PC-3 (cell line): ENCODE results near the gene MRAP. TPM values are rescaled to one million over a fixed set of nuclear protein-coding genes. Genes with fewer than 3 reads are reported as not detected.

ENCODE experiments used
- ATAC-seq: fragments of 200-7000 bp; cut with Tn5 transposase; 2 replicates; pipeline ENCODE4 v1.9.1; 2020; ENCODE audit warnings: mild to moderate bottlenecking, moderate library complexity
- BruUV-seq: library from RNA; stranded (reverse); fragments of 400-500 nt; replicated peaks from 2 replicates; lab custom pipeline; 2021; lab: Mats Ljungman, UMichigan
- CTCF ChIA-PET: fragments of 300-600 bp; sonication (Branson Sonifier 250); formaldehyde crosslinking; loops from one replicate; lab custom pipeline; 2022; ENCODE audit warnings: antibody characterized with exemption; lab: Charles Lee
- POLR2A ChIA-PET: fragments of 300-600 bp; sonication (Branson Sonifier 250); formaldehyde crosslinking; loops from one replicate; lab custom pipeline; 2022; ENCODE audit warnings: antibody characterized with exemption; ENCODE audit not compliant: unreplicated experiment; lab: Charles Lee
- DNase-seq: peaks from one replicate; pipeline ENCODE4 v3.0.0-alpha.2; 2015
- H2AFZ ChIP-seq: fragments of 300-600 bp; sonication (generic); 2 replicates; pipeline ENCODE4 v1.6.0; 2016; ENCODE audit warnings: antibody characterized with exemption, low read length
- H3F3A ChIP-seq: fragments of 300-600 bp; sonication (generic); one replicate; pipeline ENCODE4 v1.6.0; 2017; ENCODE audit warnings: antibody characterized with exemption, low read length, control low read depth, mild to moderate bottlenecking; ENCODE audit not compliant: unreplicated experiment
- H3K27ac ChIP-seq: fragments of 300-600 bp; sonication (generic); 2 replicates; pipeline ENCODE4 v1.5.1; 2016; ENCODE audit warnings: mild to moderate bottlenecking, low read length
- H3K27me3 ChIP-seq: fragments of 300-600 bp; sonication (generic); 2 replicates; pipeline ENCODE4 v1.6.1; 2016; ENCODE audit warnings: low read length, mixed read lengths
- H3K36me3 ChIP-seq: fragments of 300-600 bp; sonication (generic); 2 replicates; pipeline ENCODE4 v1.6.1; 2016; ENCODE audit warnings: low read depth, mixed run types, low read length, mixed read lengths
- H3K4me1 ChIP-seq: fragments of 300-600 bp; sonication (generic); 2 replicates; pipeline ENCODE4 v1.5.1; 2016; ENCODE audit warnings: low read length; ENCODE audit not compliant: insufficient read depth
- H3K4me2 ChIP-seq: fragments of 300-600 bp; sonication (generic); 2 replicates; pipeline ENCODE4 v1.6.0; 2016; ENCODE audit warnings: low read length
- H3K4me3 ChIP-seq: fragments of 300-600 bp; sonication (generic); 2 replicates; pipeline ENCODE4 v1.5.1; 2016; ENCODE audit warnings: mild to moderate bottlenecking, low read length, mixed read lengths
- H3K79me2 ChIP-seq: fragments of 300-600 bp; sonication (generic); 2 replicates; pipeline ENCODE4 v1.6.1; 2017; ENCODE audit warnings: low read length, mixed read lengths
- H3K9ac ChIP-seq: fragments of 300-600 bp; sonication (generic); 2 replicates; pipeline ENCODE4 v1.6.0; 2016; ENCODE audit warnings: mild to moderate bottlenecking, low read length
- H3K9me2 ChIP-seq: fragments of 300-600 bp; sonication (generic); replicated peaks from 2 replicates; pipeline ENCODE4 v1.6.1; 2016; ENCODE audit warnings: mixed run types, low read length, mixed read lengths
- H3K9me3 ChIP-seq: fragments of 300-600 bp; sonication (generic); 2 replicates; pipeline ENCODE4 v1.6.1; 2016; ENCODE audit warnings: low read length, mixed read lengths
- H4K20me1 ChIP-seq: fragments of 300-600 bp; sonication (generic); 2 replicates; pipeline ENCODE4 v1.6.1; 2016; ENCODE audit warnings: low read length, mixed read lengths
- CTCF ChIP-seq: fragments of 300-600 bp; sonication (generic); conservative IDR thresholded peaks from 2 replicates; pipeline ENCODE4 v1.5.1; 2017; ENCODE audit warnings: antibody characterized with exemption, low read depth, mild to moderate bottlenecking, low read length
- EZH2 ChIP-seq: fragments of 300-600 bp; sonication (generic); IDR thresholded peaks from one replicate; pipeline ENCODE4 v1.6.1; 2017; ENCODE audit warnings: antibody characterized with exemption, mild to moderate bottlenecking, low read length; ENCODE audit not compliant: unreplicated experiment
- EZH2phosphoT487 ChIP-seq: fragments of 300-600 bp; sonication (generic); IDR thresholded peaks from 2 replicates; pipeline ENCODE4 v1.6.1; 2018; ENCODE audit warnings: mild to moderate bottlenecking, antibody characterized with exemption, low read length, borderline replicate concordance
- intact Hi-C: fragments of 100-400 bp; cut with micrococcal nuclease; formaldehyde crosslinking; loops from 2 replicates; pipeline ENCODE4 v1.9.0; 2023
- total RNA-seq: library from RNA; depleted of rRNA; stranded (reverse); fragments of >200 nt; gene quantifications from 2 replicates; pipeline ENCODE4 v1.2.3, GENCODE V29; 2014

The MRAP gene
- total RNA-seq, 1 experiment from 2014 or later: not detected

GRCh38 chr21:32330784-32331311 lies 32.2 kb downstream of the MRAP start:
- Histone ChIP-seq H3K9me3 (no peaks in the 10 kb centered on the region), H3K4me3 (no peak overlapping the region), H3K4me2 (no peak overlapping the region), H3F3A (no peaks in the 10 kb centered on the region), H3K36me3 (peaks cover 83% of the 10 kb centered on the region), H4K20me1 (no peaks in the 10 kb centered on the region), H3K79me2 (no peaks in the 10 kb centered on the region), H3K27ac (no peak overlapping the region), H3K4me1 (no peaks in the 10 kb centered on the region), H2AFZ (no peak overlapping the region), H3K9ac (no peak overlapping the region), H3K9me2 (no peaks in the 10 kb centered on the region), H3K27me3 (no peaks in the 10 kb centered on the region)
- no TSS peak for BruUV-seq
- no peak for TF ChIP-seq CTCF
- ChIA-PET POLR2A (no interaction called here), CTCF (no interaction called here)
- no peak for DNase-seq
- intact Hi-C loops: no loop called here
- ATAC-seq: no peak

DNA sequence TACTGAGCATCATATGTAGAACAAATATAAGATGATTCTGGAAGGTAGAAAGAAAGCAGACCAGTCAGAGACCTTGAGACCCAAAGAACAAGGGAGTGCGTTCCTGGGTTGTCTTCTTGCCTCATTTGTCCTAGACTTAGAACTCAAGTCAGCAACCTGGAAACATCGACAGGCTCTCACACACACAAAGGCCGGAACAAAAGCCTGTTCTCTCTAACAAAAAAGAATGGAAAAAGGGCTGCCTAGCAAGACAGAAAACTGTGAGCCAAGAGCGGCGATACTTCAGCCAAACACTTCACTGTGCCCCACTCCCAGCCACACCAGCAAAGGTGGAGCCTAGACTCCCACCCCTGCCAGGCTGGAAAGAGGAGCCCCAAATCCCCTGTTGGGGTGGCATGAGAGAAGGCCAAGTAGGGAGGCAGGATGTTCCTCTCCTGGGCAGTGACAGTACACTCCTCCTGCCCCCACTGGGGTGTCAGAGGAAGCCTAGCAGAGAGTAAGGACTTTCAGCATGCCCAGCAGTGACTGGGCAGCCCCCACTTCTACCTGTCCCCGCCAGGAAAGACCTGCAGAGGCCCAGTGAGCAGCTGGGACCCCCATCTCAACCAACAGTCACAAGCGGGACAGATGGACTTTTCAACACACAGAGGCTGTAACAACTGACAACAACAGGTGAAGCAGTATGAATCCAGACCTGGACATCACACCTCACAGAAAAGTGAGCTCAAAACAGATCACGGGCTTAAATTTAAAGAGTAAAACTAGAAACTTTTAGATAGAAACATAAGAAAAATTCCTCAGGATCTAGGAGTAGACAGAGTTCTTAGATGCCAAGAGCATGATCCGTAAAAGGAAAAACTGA lies 33.0 kb downstream of the MRAP start:
- Histone ChIP-seq H4K20me1 (no peaks in the 10 kb centered on the region), H2AFZ (no peak overlapping the region), H3K4me2 (no peak overlapping the region), H3F3A (no peaks in the 10 kb centered on the region), H3K79me2 (no peaks in the 10 kb centered on the region), H3K36me3 (peaks cover 80% of the 10 kb centered on the region), H3K9me3 (no peaks in the 10 kb centered on the region), H3K27ac (no peak overlapping the region), H3K4me1 (no peaks in the 10 kb centered on the region), H3K9me2 (no peaks in the 10 kb centered on the region), H3K4me3 (no peak overlapping the region), H3K27me3 (no peaks in the 10 kb centered on the region), H3K9ac (no peak overlapping the region)
- no peak for TF ChIP-seq CTCF
- no peak for TF ChIP-seq EZH2phosphoT487
- no peak for TF ChIP-seq EZH2
- DNase-seq: no peak
- no TSS peak for BruUV-seq
- ChIA-PET POLR2A (interaction anchor here (0.6 kb wide), 1 partner anchor 24 kb away, joined by 4 read pairs; no protein-coding TSS in a partner anchor), CTCF (interaction anchor here (0.6 kb wide), 1 partner anchor 1129 kb away, joined by 4 read pairs; no protein-coding TSS in a partner anchor)
- intact Hi-C loops: no loop called here
- ATAC-seq: no peak

- POLR2A ChIA-PET: interaction anchor here (0.6 kb wide), 1 partner anchor 25 kb away, joined by 4 read pairs; no protein-coding TSS in a partner anchor
- H3K9me3 ChIP-seq: no peaks in the 10 kb centered on the region
- intact Hi-C loops: no loop called here
Measured at GRCh38 chr21:32332463-32332951, 33.9 kb downstream of the MRAP start.

More at GRCh38 chr21:32332463-32332951, 33.9 kb downstream of the MRAP start:
- Histone ChIP-seq H3F3A (no peaks in the 10 kb centered on the region), H3K36me3 (peaks cover 83% of the 10 kb centered on the region), H2AFZ (no peak overlapping the region), H3K4me1 (no peaks in the 10 kb centered on the region), H3K4me2 (no peak overlapping the region), H3K9ac (no peak overlapping the region), H3K27ac (no peak overlapping the region), H3K9me2 (no peaks in the 10 kb centered on the region), H3K4me3 (no peak overlapping the region), H3K79me2 (no peaks in the 10 kb centered on the region), H4K20me1 (no peaks in the 10 kb centered on the region), H3K27me3 (no peaks in the 10 kb centered on the region)
- no peak for DNase-seq
- TF ChIP-seq EZH2phosphoT487 (no peak), CTCF (no peak), EZH2 (no peak)
- no peak for ATAC-seq
- BruUV-seq: no TSS peak
- CTCF ChIA-PET: interaction anchor here (0.6 kb wide), 1 partner anchor 1130 kb away, joined by 4 read pairs; no protein-coding TSS in a partner anchor
